ENCODE data around the gene OR13G1. TPM values are rescaled to one million over a fixed set of nuclear protein-coding genes. Genes with fewer than 3 reads are reported as not detected.

OR13G1 gene
- total RNA-seq, 6 experiments from 2014 or later = not detected

GRCh38 chr1:247638011-247638410, 41.5 kb downstream of the OR13G1 start:
- H3K4me3 Mint-ChIP-seq = no peak overlapping the region

GRCh38 chr1:247627951-247628350, 51.6 kb downstream of the OR13G1 start:
- Mint-ChIP-seq H3K27ac (no peak overlapping the region), H3K9me3 (peaks cover 16% of the 10 kb centered on the region; the same call in 1 of the 2 replicates), H3K4me1 (ENCODE audit: low read depth) (no peaks in the 10 kb centered on the region), H3K36me3 (ENCODE audit: low read depth) (no peaks in the 10 kb centered on the region), H3K27me3 (ENCODE audit: insufficient read depth) (no peaks in the 10 kb centered on the region; the same call in 1 of the 2 replicates), H3K4me3 (no peak overlapping the region)
- TF ChIP-seq, protein P1, sequence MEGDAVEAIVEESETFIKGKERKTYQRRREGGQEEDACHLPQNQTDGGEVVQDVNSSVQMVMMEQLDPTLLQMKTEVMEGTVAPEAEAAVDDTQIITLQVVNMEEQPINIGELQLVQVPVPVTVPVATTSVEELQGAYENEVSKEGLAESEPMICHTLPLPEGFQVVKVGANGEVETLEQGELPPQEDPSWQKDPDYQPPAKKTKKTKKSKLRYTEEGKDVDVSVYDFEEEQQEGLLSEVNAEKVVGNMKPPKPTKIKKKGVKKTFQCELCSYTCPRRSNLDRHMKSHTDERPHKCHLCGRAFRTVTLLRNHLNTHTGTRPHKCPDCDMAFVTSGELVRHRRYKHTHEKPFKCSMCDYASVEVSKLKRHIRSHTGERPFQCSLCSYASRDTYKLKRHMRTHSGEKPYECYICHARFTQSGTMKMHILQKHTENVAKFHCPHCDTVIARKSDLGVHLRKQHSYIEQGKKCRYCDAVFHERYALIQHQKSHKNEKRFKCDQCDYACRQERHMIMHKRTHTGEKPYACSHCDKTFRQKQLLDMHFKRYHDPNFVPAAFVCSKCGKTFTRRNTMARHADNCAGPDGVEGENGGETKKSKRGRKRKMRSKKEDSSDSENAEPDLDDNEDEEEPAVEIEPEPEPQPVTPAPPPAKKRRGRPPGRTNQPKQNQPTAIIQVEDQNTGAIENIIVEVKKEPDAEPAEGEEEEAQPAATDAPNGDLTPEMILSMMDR (IDR thresholded peaks at IDR 0.05) = no peak
- DNase-seq = no peak

More at GRCh38 chr1:247638011-247638410, 41.5 kb downstream of the OR13G1 start:
- H3K36me3 Mint-ChIP-seq (ENCODE audit: low read depth) = peaks cover 9% of the 10 kb centered on the region; the same call in 1 of the 2 replicates
- TF ChIP-seq, protein P1 (IDR thresholded peaks at IDR 0.05) = no peak
- H3K9me3 Mint-ChIP-seq = peaks cover 37% of the 10 kb centered on the region
- H3K4me1 Mint-ChIP-seq (ENCODE audit: low read depth) = peaks cover 12% of the 10 kb centered on the region; the same call in 1 of the 2 replicates
- no peak for DNase-seq
- no peaks in the 10 kb centered on the region; the same call in 1 of the 2 replicates for H3K27me3 Mint-ChIP-seq (ENCODE audit: insufficient read depth)
- no peak overlapping the region for H3K27ac Mint-ChIP-seq

Other genes with a start within 250 kb of the OR13G1 start
- not detected for gene OR2B11, start 221.6 kb downstream of the OR13G1 start, total RNA-seq (2021; fragmentation: NEBNext Ultra II Directional; extraction: Animal tissue kit (Norgen Biotek cat#: 25700))
- gene OR2C3, start 143.3 kb downstream of the OR13G1 start, total RNA-seq (2021; fragmentation: NEBNext Ultra II Directional; extraction: Animal tissue kit (Norgen Biotek cat#: 25700)) = not detected
- not detected for gene GCSAML, start 130.6 kb downstream of the OR13G1 start, total RNA-seq (2021; fragmentation: NEBNext Ultra II Directional; extraction: Animal tissue kit (Norgen Biotek cat#: 25700))
- not detected for gene OR2G2, start 91.4 kb downstream of the OR13G1 start, total RNA-seq (2021; fragmentation: NEBNext Ultra II Directional; extraction: Animal tissue kit (Norgen Biotek cat#: 25700))
- not detected for gene OR2G3, start 74.2 kb downstream of the OR13G1 start, total RNA-seq (2021; fragmentation: NEBNext Ultra II Directional; extraction: Animal tissue kit (Norgen Biotek cat#: 25700))
- not detected for gene OR6F1, start 36.9 kb upstream of the OR13G1 start, total RNA-seq (2021; fragmentation: NEBNext Ultra II Directional; extraction: Animal tissue kit (Norgen Biotek cat#: 25700))
- gene OR14K1, start 58.9 kb upstream of the OR13G1 start, total RNA-seq (2021; fragmentation: NEBNext Ultra II Directional; extraction: Animal tissue kit (Norgen Biotek cat#: 25700)) = not detected
- gene OR14A2, start 68.4 kb upstream of the OR13G1 start, total RNA-seq (2021; fragmentation: NEBNext Ultra II Directional; extraction: Animal tissue kit (Norgen Biotek cat#: 25700)) = not detected
- gene OR1C1, start 80.8 kb upstream of the OR13G1 start, total RNA-seq (2021; fragmentation: NEBNext Ultra II Directional; extraction: Animal tissue kit (Norgen Biotek cat#: 25700)) = not detected
- gene OR14A16, start 144.4 kb upstream of the OR13G1 start, total RNA-seq (2021; fragmentation: NEBNext Ultra II Directional; extraction: Animal tissue kit (Norgen Biotek cat#: 25700)) = not detected
- not detected for gene OR11L1, start 162.2 kb upstream of the OR13G1 start, total RNA-seq (2021; fragmentation: NEBNext Ultra II Directional; extraction: Animal tissue kit (Norgen Biotek cat#: 25700))
- gene TRIM58, start 177.4 kb upstream of the OR13G1 start, total RNA-seq (2021; fragmentation: NEBNext Ultra II Directional; extraction: Animal tissue kit (Norgen Biotek cat#: 25700)) = not detected
- gene OR2W3, start 215.8 kb upstream of the OR13G1 start, total RNA-seq (2021; fragmentation: NEBNext Ultra II Directional; extraction: Animal tissue kit (Norgen Biotek cat#: 25700)) = not detected
- not detected for gene OR2T8, start 240.5 kb upstream of the OR13G1 start, total RNA-seq (2021; fragmentation: NEBNext Ultra II Directional; extraction: Animal tissue kit (Norgen Biotek cat#: 25700))
- not detected for gene OR2AJ1, start 245.2 kb upstream of the OR13G1 start, total RNA-seq (2021; fragmentation: NEBNext Ultra II Directional; extraction: Animal tissue kit (Norgen Biotek cat#: 25700))